Uterus (tissue), 2 donors: ENCODE data around the gene USP22.

ENCODE experiments used
- CTCF ChIP-seq, 4 experiments: fragments of 200-600 bp in 2 of 4; fragments of 450-650 bp in 2 of 4; sonication (generic) in 2 of 4; IDR thresholded peaks; one replicate each; pipeline ENCODE4 v1.5.1; 2016 to 2019; ENCODE audit warnings: antibody characterized with exemption in 4 of 4, mild to moderate bottlenecking in 2 of 4, moderate library complexity in 1 of 4
- POLR2A ChIP-seq, 2 donors: fragments of 450-650 bp; IDR thresholded peaks; one replicate each; pipeline ENCODE4 v1.6.1; 2016; ENCODE audit warnings: antibody characterized with exemption in 2 of 2, mild to moderate bottlenecking in 1 of 2, moderate library complexity in 1 of 2

GRCh38 chr17:20992987-20993862 lies 49.6 kb downstream of the USP22 start:
- no peak for TF ChIP-seq POLR2A (IDR thresholded peaks at IDR 0.05)
- TF ChIP-seq CTCF (IDR thresholded peaks at IDR 0.05) = peak; percentile 82 to 91 (median 86)
